GM21423 (cell line): ENCODE results near the gene APOO.

Experiments used
- ATAC-seq: cut with Tn5 transposase; IDR thresholded peaks from one replicate; pipeline ENCODE4 v1.9.1; 2021; ENCODE audit warnings: mild to moderate bottlenecking, moderate library complexity; ENCODE audit not compliant: unreplicated experiment

Gene APOO

DNA sequence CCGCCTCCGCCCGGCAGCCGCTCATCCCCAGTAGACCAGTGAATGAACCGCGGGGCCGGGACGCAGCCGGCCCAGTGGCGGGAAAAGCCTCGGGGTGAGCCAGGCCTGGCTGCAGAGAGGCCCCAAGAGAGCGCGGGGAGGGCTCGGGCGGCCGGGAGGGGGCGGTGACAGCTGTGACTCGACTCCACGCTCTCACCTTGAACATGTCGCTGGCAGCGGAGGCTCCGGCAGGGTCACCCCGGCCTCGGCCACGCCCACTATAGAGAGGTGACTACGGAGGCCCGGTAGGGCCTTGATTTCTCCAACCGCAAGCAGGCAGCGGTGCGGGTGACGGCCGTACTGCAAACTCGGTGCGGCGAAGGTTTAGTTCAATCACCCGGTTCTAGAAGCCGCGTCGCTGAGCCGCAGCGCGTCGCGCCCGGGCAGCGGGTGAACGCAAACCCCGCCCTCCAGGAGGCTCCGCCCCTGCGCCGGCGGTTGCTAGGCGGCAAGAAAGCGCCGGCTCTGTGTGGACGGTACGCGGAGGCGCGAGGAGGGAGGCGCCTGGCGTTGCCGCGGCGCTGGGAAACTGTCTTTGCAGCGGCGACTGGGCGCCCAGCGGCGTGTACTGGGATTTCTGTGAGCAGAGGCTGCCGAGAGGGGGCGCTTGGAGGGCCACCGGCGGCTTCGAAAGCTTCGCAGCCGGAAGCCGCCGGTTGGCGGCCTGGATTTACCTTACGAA is at the start of gene APOO, which contains the start of gene CXorf58:
TSS of gene APOO (minus strand) at position 441 of the 721 bp plus-strand sequence. CDS start at position 205, 236 bp downstream.
TSS of gene CXorf58 (plus strand) at position 509 of the 721 bp plus-strand sequence. CDS start 2,297 bp downstream, outside the sequence.
- peak; percentile 92 for ATAC-seq

DNA sequence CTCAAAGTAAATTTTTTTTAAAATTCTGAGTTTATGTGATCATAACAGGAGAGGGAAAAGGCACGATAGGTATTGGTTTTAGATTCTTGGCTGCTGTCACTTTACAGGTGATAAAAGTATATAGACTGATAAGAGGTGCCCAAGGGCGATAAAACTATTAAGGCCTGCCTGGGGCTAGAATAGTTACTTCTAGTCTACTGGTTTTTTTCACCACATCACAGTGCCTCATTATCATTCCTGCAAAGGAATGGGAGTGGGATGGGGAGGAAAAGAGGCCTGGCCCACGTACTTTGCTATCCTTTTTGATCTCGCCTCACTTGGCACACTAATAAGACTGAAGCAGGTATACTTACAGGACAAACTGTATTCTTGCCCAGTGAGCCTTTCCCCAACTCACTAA is 46.7 kb upstream of the APOO start:
- no peak for ATAC-seq

DNA sequence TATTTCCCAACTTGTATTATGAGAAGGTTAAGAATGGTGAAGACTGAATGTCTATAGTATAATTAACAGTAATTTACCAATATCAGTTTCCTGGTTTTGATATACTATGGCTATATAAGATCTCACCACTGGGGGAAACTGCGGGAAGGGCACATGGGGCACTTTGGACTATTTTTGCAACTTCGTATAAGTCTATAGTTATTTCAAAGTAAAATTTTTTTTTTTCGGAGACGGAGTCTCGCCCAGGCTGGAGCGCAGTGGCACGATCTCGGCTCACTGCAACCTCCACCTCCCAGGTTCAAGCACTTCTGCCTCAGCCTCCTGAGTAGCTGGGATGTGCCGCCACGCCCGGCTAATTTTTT is 46.2 kb upstream of the APOO start:
- no peak for ATAC-seq

DNA sequence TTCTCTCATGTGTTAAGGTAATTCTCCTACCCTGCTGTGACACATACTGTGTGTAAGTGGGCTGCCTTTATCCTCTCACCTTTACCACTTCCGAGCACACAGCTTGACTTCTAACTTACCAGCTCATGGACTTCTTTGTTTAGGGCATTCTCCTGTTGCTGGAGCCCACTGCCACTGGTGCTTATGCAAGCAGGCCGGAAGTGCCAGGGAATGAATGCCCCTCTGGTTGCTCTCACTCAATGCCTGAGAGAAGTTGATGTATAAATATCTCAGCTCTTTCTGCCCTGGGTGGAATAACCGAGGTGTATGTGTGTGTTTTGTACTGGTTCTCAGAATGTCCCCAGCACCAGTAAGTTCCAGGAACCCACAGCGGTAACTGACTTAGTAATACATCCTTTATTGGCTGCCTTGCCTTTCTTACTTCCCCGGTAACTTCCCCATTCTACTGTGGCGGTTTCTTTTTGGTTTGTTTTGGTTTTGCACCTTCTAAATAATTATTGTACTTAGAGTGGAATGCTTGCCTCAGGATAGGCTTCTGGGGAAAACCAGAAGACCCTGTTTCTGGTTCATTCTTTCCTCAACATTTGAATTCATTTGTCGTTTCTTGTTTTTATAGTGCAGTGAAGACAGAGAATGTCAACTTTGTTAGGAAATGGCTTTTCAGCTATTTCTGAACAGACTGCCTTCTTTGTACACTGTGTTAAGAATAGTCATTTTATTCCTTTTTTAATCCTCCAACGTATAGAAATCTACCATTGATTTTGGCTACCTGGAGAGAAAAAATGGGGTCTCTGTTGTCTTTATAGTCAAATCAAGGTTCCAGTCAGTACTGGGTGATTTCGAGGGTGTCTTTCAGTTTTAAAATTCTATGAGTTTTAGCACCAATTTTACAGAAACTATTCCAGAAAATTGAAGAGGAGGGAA is 45.5 kb upstream of the APOO start:
- ATAC-seq: peak; percentile 96

DNA sequence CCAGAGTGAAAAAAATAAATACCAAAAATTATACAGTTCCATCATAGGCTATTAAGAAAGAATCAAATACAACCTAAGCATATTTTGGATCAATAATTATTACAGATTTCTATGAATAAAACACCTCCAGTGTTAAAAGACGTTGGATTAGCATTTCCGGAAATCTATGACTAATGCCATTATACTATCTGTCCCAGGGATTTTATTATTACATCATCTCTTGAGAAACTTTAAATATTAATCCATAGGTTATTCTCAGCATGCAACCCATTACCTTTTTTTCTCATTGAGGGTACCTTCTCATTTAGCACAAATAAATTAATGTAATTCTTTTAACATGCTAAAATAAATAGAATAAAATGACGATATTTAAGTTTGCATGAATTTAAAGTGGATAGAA is 44.7 kb upstream of the APOO start:
- no peak for ATAC-seq

DNA sequence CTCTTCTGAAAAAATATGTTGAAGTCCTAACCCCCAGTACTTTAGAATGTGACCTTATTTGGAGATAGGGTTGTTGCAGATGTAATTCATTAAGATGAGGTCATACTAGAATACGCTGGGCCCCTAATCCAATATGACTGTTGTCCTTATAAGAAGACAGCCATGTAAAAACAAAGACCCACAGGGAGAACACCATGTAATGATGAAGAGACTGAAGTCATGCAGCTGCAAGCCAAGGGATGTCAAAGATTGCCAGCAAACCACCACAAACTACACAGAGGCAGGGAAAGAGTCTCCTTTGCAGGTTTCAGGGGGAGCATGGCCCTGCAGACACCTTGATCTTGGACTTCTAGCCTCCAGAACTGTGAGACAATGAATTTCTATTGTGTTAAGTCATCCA is 37.5 kb upstream of the APOO start:
- ATAC-seq: no peak

DNA sequence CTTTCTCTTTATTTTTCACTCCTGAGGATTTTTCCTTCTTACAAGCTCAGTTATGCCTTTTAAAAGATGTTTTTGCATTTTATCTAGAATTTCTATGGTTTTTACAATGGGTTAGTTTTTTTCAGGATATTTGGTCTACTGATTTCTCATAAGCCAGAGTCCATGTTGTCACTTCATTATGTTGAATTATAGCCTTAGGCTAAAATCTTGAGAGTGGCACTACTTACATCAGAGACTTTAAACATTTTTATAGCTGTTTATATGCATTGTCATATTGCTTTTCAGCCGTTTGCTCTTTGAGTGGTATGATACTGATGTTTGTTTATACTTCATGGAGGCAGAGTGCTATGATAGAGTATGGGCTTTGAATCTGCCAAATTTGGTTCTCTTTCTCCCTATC is 36.5 kb upstream of the APOO start:
- ATAC-seq: no peak

DNA sequence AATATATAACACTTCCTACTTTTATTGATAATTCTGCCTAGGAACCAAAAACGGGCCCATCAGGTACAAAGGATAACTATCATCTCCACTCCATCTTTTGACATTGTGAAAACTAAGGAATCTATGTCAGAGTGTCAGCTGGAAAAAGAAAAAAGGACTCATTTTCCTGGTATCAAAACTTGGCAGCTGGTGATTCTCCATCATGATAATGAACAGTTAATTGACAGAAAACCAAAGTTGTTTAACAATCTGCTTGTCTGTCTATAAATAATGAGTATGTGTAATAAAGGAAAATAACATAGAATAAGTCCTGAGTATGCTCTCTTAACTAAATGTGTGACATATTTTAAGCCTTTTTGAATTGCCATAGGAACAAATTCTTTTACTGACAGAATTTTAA is 31.5 kb upstream of the APOO start:
- no peak for ATAC-seq

DNA sequence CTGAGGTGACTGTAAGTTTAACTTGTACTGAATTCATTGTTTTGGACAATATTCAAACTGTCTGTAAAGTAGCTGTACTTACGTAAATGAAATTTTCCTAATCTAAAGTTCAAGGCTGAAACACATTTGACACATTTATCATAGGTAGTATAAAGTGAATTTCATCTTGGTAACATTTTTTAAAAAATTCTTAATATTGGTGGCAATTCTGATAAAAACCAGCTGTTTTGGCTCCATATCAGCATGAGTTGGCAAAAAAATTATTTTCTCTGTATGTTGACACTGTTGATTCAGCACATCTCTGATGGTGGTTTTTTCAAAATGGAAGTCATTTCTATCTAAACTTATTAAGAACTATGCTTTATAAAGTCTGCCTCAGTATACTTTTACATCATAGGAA is 31.0 kb upstream of the APOO start:
- no peak for ATAC-seq

DNA sequence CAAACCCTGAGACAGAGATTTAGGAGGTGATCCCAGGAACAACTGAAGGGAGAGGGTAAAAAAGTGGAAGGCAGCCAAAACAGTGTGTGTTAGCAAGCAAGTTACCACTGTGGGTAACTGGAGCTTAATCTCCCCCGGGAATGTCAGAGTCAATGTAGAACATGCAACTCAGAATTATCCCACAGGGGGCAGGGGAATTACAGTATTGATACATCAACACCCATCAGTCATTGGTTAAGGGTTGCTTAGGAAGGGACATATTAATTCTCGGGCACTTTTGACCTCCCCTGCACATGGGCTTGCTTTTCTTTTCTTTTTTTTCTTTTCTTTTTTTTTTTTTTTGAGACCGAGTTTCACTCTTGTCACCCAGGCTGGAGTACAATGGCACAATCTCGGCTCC is 29.4 kb upstream of the APOO start:
- no peak for ATAC-seq

DNA sequence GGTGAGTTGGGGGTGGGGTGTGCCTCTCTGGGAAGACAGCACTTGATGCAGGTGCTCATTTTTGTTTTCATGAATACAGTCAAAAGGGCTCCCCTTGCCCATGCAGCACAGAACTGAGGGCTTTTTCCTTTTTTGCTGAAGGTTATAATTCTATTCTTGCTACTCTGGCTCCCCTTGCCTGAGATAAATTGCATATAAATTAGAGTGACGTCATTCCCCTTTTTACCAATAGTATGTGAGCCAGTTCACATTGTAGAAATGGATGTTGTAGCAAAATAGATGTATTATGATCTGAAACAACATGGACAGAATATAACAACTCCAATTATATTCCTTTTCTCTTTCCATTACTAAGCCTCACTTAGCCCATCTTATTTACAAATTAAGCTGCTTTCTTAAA is 28.4 kb upstream of the APOO start:
- ATAC-seq: no peak

DNA sequence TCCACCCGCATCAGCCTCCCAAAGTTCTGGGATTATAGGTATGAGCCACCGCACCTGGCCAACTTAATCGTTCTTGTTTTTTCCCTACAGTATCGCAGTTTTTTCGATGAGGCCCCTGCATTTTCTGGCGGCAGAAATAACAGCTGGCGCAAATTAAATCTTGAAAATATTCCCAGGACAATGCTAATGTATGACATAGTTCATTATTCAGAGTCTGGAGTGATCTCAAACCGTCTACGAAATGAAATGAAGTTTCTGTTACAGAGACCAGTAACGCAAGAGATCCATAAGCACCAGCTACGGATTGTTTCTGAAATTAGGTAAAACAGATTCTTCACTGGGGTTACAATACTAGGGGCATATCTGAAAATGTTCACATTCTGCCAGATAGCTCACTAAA is 27.4 kb upstream of the APOO start:
- no peak for ATAC-seq

DNA sequence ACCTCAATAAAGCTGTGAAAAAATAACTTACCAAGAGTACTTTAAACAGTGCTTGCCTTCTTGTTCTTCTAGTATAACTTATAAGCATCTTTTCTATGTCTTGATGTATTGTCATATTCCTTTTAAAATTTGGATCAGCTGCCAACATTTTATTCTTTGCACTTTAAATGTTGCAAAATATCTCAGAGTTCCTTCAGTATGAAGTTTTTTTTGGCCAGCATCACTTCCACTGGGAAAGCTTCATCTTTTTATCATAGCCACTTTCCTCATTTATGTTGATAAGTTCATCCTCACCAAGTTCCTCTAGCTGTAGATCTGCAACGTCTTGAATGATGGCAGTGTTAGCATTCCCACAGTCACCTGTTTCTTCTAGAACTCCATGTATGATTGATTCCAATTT is 24.3 kb upstream of the APOO start:
- no peak for ATAC-seq

DNA sequence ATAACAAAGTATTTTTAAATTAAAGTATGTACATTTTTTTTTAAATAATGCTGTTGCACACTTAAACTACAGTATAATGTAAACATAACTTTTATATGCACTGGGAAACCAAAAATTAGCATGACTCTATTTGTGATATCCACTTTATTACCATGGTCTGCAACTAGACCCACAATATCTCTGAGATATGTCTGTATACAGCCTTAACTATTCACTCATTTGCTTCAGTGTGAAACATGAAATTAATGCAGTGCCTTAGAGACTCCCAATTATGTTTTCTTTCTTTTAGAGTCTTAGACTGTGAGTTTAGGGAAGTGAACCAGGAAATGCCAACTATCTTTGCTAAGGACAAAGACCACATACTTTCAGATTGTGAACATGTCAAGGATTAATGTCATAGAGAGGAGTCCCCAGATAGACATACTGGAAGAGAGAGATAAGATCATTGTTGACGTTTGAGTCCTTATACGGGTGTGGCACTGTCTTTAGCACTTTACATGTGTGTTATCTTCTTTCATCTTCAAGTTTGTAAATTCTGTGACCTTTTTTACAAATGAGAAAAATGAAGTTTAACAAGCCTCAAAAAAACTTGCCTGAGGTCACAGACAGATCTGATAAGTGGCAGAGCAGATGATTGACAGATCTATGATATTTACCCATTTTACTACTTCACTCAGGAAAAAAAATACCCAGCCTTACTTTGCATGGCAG is 23.3 kb upstream of the APOO start:
- ATAC-seq: no peak

DNA sequence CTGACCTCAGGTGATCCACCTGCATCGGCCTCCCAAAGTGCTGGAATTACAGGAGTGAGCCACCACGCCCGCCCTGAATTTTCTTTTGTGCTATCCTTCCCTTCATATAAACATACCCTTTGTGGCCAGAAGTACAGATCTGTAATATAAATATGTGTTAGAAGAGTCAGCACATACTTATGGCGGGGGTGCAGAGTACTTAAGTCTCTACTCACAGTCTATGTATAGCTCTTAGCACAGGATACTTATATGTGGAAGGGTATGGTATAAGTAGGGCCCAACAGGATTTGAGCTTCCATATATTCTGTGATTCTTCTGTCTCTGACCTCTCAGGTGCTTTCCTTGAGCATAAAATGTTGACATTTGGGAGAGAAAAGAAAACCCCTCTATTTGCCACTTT is 18.3 kb upstream of the APOO start:
- no peak for ATAC-seq

DNA sequence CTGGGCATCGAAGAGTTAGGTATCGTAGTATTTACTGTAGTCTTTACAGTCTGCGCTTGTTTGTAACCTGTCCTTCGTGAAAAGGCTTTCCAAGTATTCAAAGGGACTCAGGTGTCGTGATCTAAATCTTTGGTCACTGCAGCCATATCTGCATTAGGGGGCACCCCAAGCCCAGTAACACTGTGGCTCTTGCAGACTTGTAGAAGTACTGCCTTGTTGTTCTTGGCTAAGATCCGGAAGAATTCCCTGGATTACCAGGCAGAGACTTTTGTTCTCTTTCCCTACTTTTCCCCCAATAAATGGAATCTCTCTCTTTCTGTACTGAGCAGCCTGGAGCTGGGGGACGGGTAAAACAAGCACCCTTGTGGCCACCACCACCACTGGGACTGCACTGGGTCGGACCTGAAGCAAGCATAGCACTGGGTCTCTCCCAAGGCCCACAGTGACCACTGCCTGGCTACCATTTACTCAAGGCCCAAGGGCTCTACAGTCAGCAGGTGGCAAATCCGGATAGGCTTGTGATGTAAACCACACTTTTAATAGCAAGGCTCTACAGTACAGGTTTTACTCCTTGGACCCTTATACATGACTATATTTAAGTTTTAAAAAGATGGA is 12.1 kb upstream of the APOO start:
- ATAC-seq: no peak

DNA sequence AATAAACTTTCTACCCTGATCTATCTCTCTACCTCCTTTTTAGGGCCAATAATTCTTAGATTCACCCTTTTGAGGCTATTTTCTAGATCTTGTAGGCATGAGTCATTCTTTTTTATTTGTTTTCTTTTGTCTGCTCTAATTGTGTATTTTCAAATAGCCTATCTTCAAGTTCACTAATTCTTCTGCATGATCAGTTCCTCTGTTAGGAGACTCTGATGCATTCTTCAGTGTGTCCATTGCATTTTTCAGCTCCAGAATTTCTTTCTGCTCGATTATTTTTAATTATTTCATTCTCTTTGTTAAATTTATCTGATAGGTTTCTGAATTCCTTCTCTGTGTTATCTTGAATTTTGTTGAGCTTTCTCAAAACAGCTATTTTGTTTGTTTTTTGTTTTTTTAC is 11.4 kb upstream of the APOO start:
- no peak for ATAC-seq

DNA sequence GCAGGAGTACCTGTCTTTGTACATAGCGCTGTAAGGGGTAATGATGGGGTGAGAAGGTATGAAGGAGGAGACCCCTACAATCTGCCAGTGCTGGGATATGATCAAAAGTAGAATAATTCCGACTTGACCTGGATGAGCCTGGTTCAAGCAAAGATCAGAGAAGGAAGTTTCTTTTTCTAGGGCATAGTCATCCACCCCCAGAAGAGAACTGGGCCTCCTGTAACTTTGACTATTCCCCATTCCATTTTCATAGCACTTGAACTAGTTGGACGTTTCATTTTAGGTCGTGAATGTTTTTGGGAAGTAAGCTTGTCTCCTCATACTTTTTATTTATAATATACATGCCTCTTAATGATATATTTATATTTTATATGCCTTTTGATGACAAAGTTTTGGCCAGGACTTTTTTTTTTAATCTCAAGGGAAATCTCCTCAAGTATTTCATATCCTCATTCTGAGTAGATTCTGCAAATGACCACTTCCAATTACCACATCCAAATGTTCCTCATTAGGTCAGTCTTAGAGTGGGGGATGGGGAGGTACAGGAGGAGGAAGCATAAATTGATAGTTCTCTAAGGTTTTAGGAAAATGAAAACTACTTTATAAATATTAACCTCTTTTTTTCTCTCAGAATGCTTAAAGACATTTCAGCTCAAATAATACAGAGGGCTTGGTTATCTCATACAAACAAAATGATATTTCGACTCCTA is 3.5 kb upstream of the APOO start:
- ATAC-seq: no peak

DNA sequence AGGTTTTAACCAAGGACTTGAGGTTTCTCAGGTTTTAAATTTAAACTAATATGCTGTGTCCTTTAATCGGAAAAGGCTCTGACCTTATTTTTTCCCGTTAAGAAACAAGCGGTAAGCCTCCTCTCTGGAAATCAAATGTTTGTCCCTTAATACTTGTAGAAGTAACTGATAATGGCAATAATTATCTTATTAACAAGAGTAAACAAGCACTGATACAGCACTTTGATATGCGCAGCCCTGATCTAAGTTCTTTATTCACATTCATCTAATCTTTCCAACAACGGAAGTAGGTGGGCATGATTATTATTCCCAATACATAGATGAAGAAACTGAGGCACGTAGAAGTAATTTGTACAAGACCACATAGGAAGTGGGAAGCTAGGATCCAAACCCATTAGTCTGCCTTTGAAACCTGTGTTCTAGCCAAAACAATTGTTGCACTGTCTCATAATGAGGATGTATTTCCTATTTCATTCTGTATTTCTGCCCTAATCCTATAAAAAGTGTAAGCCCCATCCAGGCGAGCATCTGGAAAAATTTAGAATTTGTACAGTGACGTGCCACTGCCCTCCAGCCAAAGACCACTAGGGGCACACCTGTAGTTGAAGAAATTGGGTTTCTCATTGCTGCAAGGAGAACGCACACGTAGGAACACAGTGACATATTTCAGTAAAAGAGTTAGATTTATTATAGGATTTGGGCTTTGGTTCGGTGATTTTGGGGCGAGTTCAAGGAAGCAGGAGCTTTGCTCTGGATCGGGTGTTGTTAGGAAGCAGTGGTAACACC is 674 bp upstream of the APOO start:
- ATAC-seq: no peak

DNA sequence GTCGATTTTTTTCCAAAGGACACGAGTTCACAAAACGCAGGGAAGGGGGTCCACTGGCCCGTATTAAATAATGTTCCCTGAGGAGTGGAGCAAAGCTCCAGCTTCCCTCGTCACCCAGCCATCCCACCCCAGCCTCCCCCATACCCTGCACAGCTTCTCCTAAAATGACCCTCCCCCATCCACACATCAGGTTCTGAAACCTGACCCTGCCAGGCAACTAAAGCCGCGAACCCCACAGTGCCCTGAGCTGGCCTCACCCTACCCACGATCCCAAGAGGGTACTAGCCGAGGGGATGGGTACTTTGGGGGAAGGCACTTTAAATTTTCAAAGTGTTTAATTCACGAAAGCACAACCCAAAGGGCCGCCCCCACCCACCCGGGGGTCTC is 634 bp downstream of the APOO start:
- ATAC-seq: peak; percentile 3
